Breast epithelium (tissue), 4 donors: ENCODE data around the gene RERE. TPM values are rescaled to one million over a fixed set of nuclear protein-coding genes. Genes with fewer than 3 reads are reported as not detected.
A peak's percentile ranks its signal among the peaks of the same experiment; 100 is the strongest.

Experiments used
- DNase-seq, 2 donors: peaks; one replicate each; pipeline ENCODE4 v3.0.0-alpha.2; 2019; ENCODE audit warnings: low spot score in 2 of 2
- H3K27ac ChIP-seq, 2 donors: fragments of 200-600 bp; sonication (generic) in 1 of 2; one replicate each; pipeline ENCODE4 v1.5.1; 2016 to 2019; ENCODE audit warnings: mild to moderate bottlenecking in 1 of 2
- H3K27me3 ChIP-seq, 2 donors: fragments of 200-600 bp; sonication (generic) in 1 of 2; one replicate each; pipeline versions ENCODE4 v1.5.1 to v1.6.0; 2017 to 2019; ENCODE audit warnings: control low read depth in 1 of 2, mild to moderate bottlenecking in 1 of 2
- H3K36me3 ChIP-seq: fragments of 200-600 bp; one replicate; pipeline ENCODE4 v1.5.1; 2019
- H3K4me1 ChIP-seq, 2 donors: fragments of 200-600 bp; sonication (generic); one replicate each; pipeline ENCODE4 v1.5.1; 2016 to 2019; ENCODE audit warnings: control low read depth in 1 of 2
- H3K4me3 ChIP-seq, 3 donors: fragments of 200-600 bp; sonication (generic); 1 replicate in 2 of 3; 2 replicates in 1 of 3; pipeline ENCODE4 v1.5.1; 2016 to 2019; ENCODE audit warnings: mild to moderate bottlenecking in 3 of 3, moderate library complexity in 2 of 3
- H3K9me3 ChIP-seq, 2 donors: fragments of 200-600 bp; sonication (generic) in 1 of 2; one replicate each; pipeline ENCODE4 v1.5.1; 2016 to 2019; ENCODE audit warnings: control low read depth in 1 of 2
- POLR2A ChIP-seq: fragments of 450-650 bp; IDR thresholded peaks from one replicate; pipeline ENCODE4 v1.6.1; 2016; ENCODE audit warnings: antibody characterized with exemption, mild to moderate bottlenecking, moderate library complexity
- POLR2AphosphoS5 ChIP-seq, 3 donors: sonication (generic); formaldehyde crosslinking; IDR thresholded peaks; one replicate each; pipeline ENCODE4 v1.6.1; 2017; ENCODE audit warnings: antibody characterized with exemption in 3 of 3
- intact Hi-C: fragments of 100-400 bp; cut with DNase I; formaldehyde crosslinking; loops from one replicate; pipeline ENCODE4 v1.15.1; 2023; ENCODE audit warnings: low total_unique reads
- total RNA-seq, 3 donors: library from RNA; depleted of rRNA; stranded (reverse); fragments of >200 nt; gene quantifications; one replicate each; pipeline ENCODE4 v1.1.0, GENCODE V29; 2016
- TF ChIP-seq, protein P1 (sequence below), 3 donors: fragments of 450-650 bp; IDR thresholded peaks; one replicate each; pipeline ENCODE4 v1.5.1; 2016 to 2017; ENCODE audit warnings: antibody characterized with exemption in 3 of 3, mild to moderate bottlenecking in 3 of 3, moderate library complexity in 3 of 3

The RERE gene
- total RNA-seq, 3 donors from 2014 or later: 65.8 to 166 (median 123) TPM

DNA sequence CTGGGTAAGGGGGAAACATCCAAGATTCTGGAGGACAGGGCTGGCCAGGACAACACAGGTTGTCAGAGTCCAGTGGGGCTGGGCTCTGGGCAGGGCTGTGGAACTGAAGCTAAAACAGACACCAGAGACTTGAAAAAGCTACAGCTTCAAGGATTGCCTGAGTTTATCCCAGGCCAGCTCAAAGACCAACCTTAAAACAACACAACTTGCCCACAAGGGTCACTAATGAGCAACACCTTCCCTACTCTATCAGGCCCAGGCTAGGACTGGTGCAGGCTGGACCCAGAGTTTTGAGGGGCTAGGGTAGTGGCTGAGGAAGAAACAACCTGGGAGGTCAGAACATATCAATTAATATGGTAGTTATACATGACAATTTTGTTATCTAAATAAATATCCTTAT lies 338.9 kb downstream of the RERE start:
- Histone ChIP-seq H3K27me3 (no peaks in the 10 kb centered on the region), H3K36me3 (no peaks in the 10 kb centered on the region), H3K4me3 (no peak overlapping the region), H3K4me1 (no peaks in the 10 kb centered on the region), H3K9me3 (no peaks in the 10 kb centered on the region), H3K27ac (no peak overlapping the region)
- TF ChIP-seq POLR2AphosphoS5 (IDR thresholded peaks at IDR 0.05): no peak
- intact Hi-C loops: no loop called here
- no peak for DNase-seq

DNA sequence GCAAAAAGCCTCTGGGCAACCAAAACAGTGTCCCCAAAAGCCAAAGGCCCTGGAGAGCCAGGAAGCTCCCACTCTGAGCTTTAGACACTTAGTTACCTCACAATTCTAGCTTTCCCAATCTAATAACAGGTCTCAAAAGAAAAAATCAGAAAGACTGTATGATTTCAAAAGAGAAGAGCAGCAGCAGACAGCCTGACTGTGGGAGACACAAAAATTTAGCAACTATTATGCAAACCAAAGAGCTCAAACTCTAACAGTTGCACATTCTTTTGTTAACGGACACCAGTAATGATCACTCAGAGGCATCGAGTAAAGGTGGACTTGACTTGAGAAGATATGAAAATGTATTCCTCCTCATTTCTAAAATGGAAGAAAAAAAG lies 339.5 kb downstream of the RERE start:
- Histone ChIP-seq H3K27me3 (no peaks in the 10 kb centered on the region), H3K36me3 (no peaks in the 10 kb centered on the region), H3K9me3 (no peaks in the 10 kb centered on the region), H3K27ac (peak overlapping the region in 1 of 2 donors; percentile 1), H3K4me1 (no peaks in the 10 kb centered on the region), H3K4me3 (no peak overlapping the region)
- intact Hi-C loops: no loop called here
- no peak for DNase-seq
- TF ChIP-seq, protein P1, sequence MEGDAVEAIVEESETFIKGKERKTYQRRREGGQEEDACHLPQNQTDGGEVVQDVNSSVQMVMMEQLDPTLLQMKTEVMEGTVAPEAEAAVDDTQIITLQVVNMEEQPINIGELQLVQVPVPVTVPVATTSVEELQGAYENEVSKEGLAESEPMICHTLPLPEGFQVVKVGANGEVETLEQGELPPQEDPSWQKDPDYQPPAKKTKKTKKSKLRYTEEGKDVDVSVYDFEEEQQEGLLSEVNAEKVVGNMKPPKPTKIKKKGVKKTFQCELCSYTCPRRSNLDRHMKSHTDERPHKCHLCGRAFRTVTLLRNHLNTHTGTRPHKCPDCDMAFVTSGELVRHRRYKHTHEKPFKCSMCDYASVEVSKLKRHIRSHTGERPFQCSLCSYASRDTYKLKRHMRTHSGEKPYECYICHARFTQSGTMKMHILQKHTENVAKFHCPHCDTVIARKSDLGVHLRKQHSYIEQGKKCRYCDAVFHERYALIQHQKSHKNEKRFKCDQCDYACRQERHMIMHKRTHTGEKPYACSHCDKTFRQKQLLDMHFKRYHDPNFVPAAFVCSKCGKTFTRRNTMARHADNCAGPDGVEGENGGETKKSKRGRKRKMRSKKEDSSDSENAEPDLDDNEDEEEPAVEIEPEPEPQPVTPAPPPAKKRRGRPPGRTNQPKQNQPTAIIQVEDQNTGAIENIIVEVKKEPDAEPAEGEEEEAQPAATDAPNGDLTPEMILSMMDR (IDR thresholded peaks at IDR 0.05): no peak
- TF ChIP-seq POLR2A (no peak), POLR2AphosphoS5 (IDR thresholded peaks at IDR 0.05) (no peak)

DNA sequence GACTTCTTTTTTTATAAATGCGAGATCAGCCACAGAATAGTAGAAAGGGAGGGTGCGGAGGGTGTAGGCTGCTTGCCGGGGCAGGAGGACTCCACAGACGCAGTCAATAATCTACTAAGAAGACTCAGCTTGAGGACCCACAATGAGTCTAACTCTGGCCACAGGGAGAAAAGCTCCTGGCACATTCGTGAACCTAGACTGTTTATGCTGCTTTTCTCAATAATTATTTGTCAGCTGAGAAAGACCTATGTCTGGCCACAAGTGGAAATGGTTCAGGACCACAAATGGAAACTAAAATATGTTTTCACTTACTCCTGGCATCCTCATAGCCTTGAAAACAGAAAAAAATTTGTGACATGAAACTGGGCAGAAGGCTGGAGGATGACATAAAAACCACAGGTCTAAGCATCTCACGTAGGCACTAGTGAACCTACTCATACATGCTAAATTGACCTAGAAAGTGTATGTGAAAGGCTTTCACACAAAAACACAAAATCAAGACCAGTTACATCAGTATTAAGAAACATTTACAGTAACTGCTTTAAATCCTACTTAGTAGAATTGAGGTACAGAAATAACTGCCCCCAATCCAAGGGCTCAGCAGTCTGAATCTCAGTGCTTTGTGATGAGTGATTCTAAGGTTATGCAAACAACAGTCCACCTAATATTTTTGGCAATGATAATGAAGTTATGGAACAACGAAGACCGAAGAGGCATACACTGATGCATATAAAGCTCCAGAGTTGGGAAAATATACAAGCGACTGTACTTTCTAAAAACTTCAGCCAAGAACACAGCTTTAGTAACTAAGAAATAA lies 340.1 kb downstream of the RERE start:
- H3K4me1 ChIP-seq: no peaks in the 10 kb centered on the region
- intact Hi-C loops: no loop called here
- H3K36me3 ChIP-seq: no peaks in the 10 kb centered on the region
- no peak overlapping the region for H3K4me3 ChIP-seq
- H3K27ac ChIP-seq: peak overlapping the region; percentile 1 to 5
- no peak for DNase-seq
- H3K9me3 ChIP-seq: no peaks in the 10 kb centered on the region
- H3K27me3 ChIP-seq: no peaks in the 10 kb centered on the region
- TF ChIP-seq POLR2A (no peak), POLR2AphosphoS5 (IDR thresholded peaks at IDR 0.05) (no peak)
- TF ChIP-seq, protein P1 (IDR thresholded peaks at IDR 0.05): no peak

DNA sequence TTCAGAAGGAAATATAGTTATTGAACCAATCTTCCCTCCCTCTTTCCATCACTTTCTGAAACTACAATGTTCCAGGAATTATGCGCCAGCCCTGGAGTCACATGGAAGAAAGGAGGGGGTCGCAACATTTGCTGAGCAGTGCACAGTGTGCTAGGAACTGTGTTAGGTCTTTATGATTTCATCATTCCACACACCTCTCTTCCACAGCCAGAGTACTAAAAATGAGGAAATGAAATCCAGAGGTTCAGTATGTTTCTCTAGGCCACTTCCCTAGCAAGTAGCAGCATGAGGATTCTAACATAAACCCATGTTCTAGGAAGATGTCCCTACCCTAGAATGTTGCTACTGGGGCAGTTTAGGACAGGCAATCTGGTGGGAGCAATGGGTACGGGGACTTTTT lies 341.4 kb downstream of the RERE start:
- Histone ChIP-seq H3K4me3 (no peak overlapping the region), H3K27ac (no peak overlapping the region), H3K9me3 (no peaks in the 10 kb centered on the region), H3K4me1 (no peaks in the 10 kb centered on the region), H3K27me3 (no peaks in the 10 kb centered on the region), H3K36me3 (no peaks in the 10 kb centered on the region)
- TF ChIP-seq POLR2A: no peak
- intact Hi-C loops: no loop called here
- DNase-seq: no peak

DNA sequence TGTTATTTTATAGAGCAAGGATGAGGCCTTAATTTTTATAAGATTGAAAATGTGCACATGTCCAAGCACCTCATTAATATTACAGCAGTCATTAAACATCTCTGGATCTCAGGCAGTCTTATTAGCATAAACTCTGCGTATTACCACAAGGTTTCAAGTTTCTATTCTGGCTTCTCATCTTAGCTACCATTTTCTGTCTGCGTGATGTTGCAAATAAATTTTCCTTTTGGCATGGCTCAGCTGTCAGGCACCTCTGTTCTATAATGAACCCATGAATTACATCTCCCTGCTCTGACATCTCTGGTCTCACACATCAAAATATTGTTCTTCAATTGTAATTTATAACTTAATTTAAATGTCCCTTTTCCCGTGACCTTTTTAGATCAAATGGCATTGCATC lies 343.1 kb downstream of the RERE start:
- TF ChIP-seq POLR2AphosphoS5 (IDR thresholded peaks at IDR 0.05) (no peak), POLR2A (no peak)
- TF ChIP-seq, protein P1 (IDR thresholded peaks at IDR 0.05): no peak
- Histone ChIP-seq H3K9me3 (no peaks in the 10 kb centered on the region), H3K27me3 (no peaks in the 10 kb centered on the region), H3K4me1 (no peaks in the 10 kb centered on the region), H3K27ac (no peak overlapping the region), H3K4me3 (no peak overlapping the region), H3K36me3 (no peaks in the 10 kb centered on the region)
- no peak for DNase-seq
- intact Hi-C loops: no loop called here

DNA sequence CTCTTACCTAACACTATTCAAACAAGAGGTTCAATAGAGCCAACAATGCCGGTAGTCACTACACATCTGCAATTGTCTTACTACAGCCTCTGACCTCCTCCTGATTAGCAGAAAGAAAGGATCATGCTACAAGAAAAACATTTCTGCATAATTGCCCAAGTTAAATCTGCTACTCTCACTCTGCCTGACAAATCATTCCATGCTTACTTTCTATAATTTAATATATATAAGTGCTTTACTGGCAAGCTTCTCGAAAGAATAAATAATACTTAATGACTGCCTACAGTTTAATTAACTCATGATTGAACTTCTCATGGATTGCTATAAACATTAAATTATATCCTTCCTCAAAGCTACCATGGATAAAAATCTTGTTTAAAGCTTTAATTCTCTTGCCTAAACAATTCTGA lies 343.5 kb downstream of the RERE start:
- Histone ChIP-seq H3K27ac (no peak overlapping the region), H3K36me3 (no peaks in the 10 kb centered on the region), H3K4me3 (no peak overlapping the region), H3K27me3 (no peaks in the 10 kb centered on the region), H3K4me1 (no peaks in the 10 kb centered on the region), H3K9me3 (no peaks in the 10 kb centered on the region)
- TF ChIP-seq, protein P1 (IDR thresholded peaks at IDR 0.05): no peak
- TF ChIP-seq POLR2AphosphoS5 (IDR thresholded peaks at IDR 0.05) (no peak), POLR2A (no peak)
- intact Hi-C loops: no loop called here
- DNase-seq: no peak
